Mesodermal cell (in vitro differentiated cells): Measurements from ENCODE around the gene SMIM33.
"Not testable (repeated sequence)": the region's sequence is repeated elsewhere in the genome, so short reads cannot be mapped to it uniquely, and the experiment has no call there.

ENCODE experiments used
- H3K27ac ChIP-seq: 2 replicates; pipeline ENCODE4 v1.7.0; 2013; ENCODE audit warnings: mild to moderate bottlenecking, low read depth, low read length, moderate library complexity; ENCODE audit not compliant: severe bottlenecking
- H3K36me3 ChIP-seq: 2 replicates; pipeline ENCODE4 v1.7.1; 2013; ENCODE audit warnings: mild to moderate bottlenecking, low read length, moderate library complexity; ENCODE audit not compliant: control insufficient read depth, insufficient read depth
- H3K4me1 ChIP-seq: one replicate; pipeline ENCODE4 v1.7.1; 2013; ENCODE audit warnings: mild to moderate bottlenecking, low read length; ENCODE audit not compliant: insufficient read depth, control insufficient read depth, poor library complexity, severe bottlenecking
- H3K4me3 ChIP-seq: 2 replicates; pipeline ENCODE4 v1.7.0; 2013; ENCODE audit warnings: low read length, control low read depth, mild to moderate bottlenecking; ENCODE audit not compliant: insufficient read depth, poor library complexity, severe bottlenecking; ENCODE audit errors: extremely low read depth
- H3K9me3 ChIP-seq: 2 replicates; pipeline ENCODE4 v1.7.1; 2013; ENCODE audit warnings: mild to moderate bottlenecking, low read length, moderate library complexity; ENCODE audit not compliant: control insufficient read depth
- WGBS, 2 experiments: methylation state at CpG; one replicate each; pipeline ENCODE4 v1.1.5; 2013; ENCODE audit warnings: missing lambda C conversion rate in 2 of 2; ENCODE audit not compliant: insufficient coverage in 2 of 2; 5-methylcytosine and 5-hydroxymethylcytosine counted together

The SMIM33 gene

GRCh38 chr5:139488260-139488659 lies 17.5 kb downstream of the SMIM33 start:
- H3K4me1 ChIP-seq, result no peaks in the 10 kb centered on the region
- no peaks in the 10 kb centered on the region for H3K9me3 ChIP-seq
- H3K27ac ChIP-seq, result no peak overlapping the region
- WGBS, 2 experiments, result 78 to 92% methylated on average over 2 of the region's 3 CpGs
- H3K36me3 ChIP-seq, result no peaks in the 10 kb centered on the region
- no peak overlapping the region for H3K4me3 ChIP-seq

- 90 to 91% methylated on average over 4 of the region's 6 CpGs for WGBS, 2 experiments
- H3K4me3 ChIP-seq, result no peak overlapping the region
Observed at GRCh38 chr5:139492700-139493192, 21.9 kb downstream of the SMIM33 start.

GRCh38 chr5:139494256-139494655 lies 23.5 kb downstream of the SMIM33 start:
- WGBS, 2 experiments, result 100% methylated on average over 2 of the region's 3 CpGs

More at GRCh38 chr5:139492700-139493192, 21.9 kb downstream of the SMIM33 start:
- Histone ChIP-seq H3K27ac (no peak overlapping the region), H3K36me3 (no peaks in the 10 kb centered on the region), H3K4me1 (peaks cover 6% of the 10 kb centered on the region), H3K9me3 (no peaks in the 10 kb centered on the region)

GRCh38 chr5:139494832-139495231 lies 24.0 kb downstream of the SMIM33 start:
- Histone ChIP-seq H3K27ac (no peak overlapping the region), H3K36me3 (no peaks in the 10 kb centered on the region), H3K4me3 (no peak overlapping the region), H3K4me1 (peaks cover 6% of the 10 kb centered on the region), H3K9me3 (no peaks in the 10 kb centered on the region)

More at GRCh38 chr5:139494256-139494655, 23.5 kb downstream of the SMIM33 start:
- Histone ChIP-seq H3K27ac (no peak overlapping the region), H3K4me3 (no peak overlapping the region), H3K36me3 (no peaks in the 10 kb centered on the region), H3K4me1 (peaks cover 6% of the 10 kb centered on the region), H3K9me3 (no peaks in the 10 kb centered on the region)

GRCh38 chr5:139495638-139496435 lies 25.0 kb downstream of the SMIM33 start:
- Histone ChIP-seq H3K36me3 (no peaks in the 10 kb centered on the region), H3K4me1 (peaks cover 6% of the 10 kb centered on the region), H3K27ac (no peak overlapping the region), H3K4me3 (no peak overlapping the region), H3K9me3 (no peaks in the 10 kb centered on the region)
- no CpG with 5 or more reads among the region's 3 CpGs for WGBS, 2 experiments

- H3K4me1 ChIP-seq, result no peaks in the 10 kb centered on the region
- H3K9me3 ChIP-seq, result no peaks in the 10 kb centered on the region
- no peaks in the 10 kb centered on the region for H3K36me3 ChIP-seq
- no peak overlapping the region for H3K27ac ChIP-seq
- 83 to 95% methylated on average over 3 to 4 of the region's 4 CpGs for WGBS, 2 experiments
- no peak overlapping the region for H3K4me3 ChIP-seq
Observed at GRCh38 chr5:139501381-139501780, 30.6 kb downstream of the SMIM33 start.

GRCh38 chr5:139503036-139503817 lies 32.4 kb downstream of the SMIM33 start:
- H3K36me3 ChIP-seq, H3K4me3 ChIP-seq, H3K9me3 ChIP-seq, H3K27ac ChIP-seq, H3K4me1 ChIP-seq: not testable (repeated sequence)
- WGBS, 2 experiments, result 92 to 96% methylated on average over 13 to 14 of the region's 15 CpGs

GRCh38 chr5:139503879-139504278 lies 33.1 kb downstream of the SMIM33 start:
- not testable (repeated sequence) for H3K4me3 ChIP-seq, H3K4me1 ChIP-seq, H3K9me3 ChIP-seq, H3K36me3 ChIP-seq, H3K27ac ChIP-seq
- WGBS, 2 experiments, result 75 to 76% methylated on average over 15 of the region's 15 CpGs

GRCh38 chr5:139504722-139505121 lies 33.9 kb downstream of the SMIM33 start:
- H3K4me1 ChIP-seq, H3K4me3 ChIP-seq, H3K27ac ChIP-seq, H3K9me3 ChIP-seq, H3K36me3 ChIP-seq: not testable (repeated sequence)
- WGBS, 2 experiments, result 80 to 83% methylated on average over 5 of the region's 5 CpGs

- Histone ChIP-seq H3K9me3 (no peaks in the 10 kb centered on the region), H3K4me3 (no peak overlapping the region), H3K36me3 (no peaks in the 10 kb centered on the region), H3K4me1 (no peaks in the 10 kb centered on the region), H3K27ac (no peak overlapping the region)
- 84 to 97% methylated on average over 5 to 6 of the region's 6 CpGs for WGBS, 2 experiments
Observed at GRCh38 chr5:139512786-139513390, 42.1 kb downstream of the SMIM33 start.
